ENCODE results near the gene NOX4. TPM values are rescaled to one million over a fixed set of nuclear protein-coding genes. Genes with fewer than 3 reads are reported as not detected.

Gene NOX4
- not detected for total RNA-seq

- H3K9me3 Mint-ChIP-seq: no peaks in the 10 kb centered on the region
- POLR2A ChIA-PET: no interaction called here
- ATAC-seq (ENCODE audit: low read depth) (no peak), DNase-seq (peak; percentile 23)
- no peak within 1 kb of the TSS for H3K27ac Mint-ChIP-seq
- H3K4me3 Mint-ChIP-seq: no peak within 1 kb of the TSS
- peaks cover 28% of the 10 kb centered on the region for H3K27me3 Mint-ChIP-seq
- no peaks in the 10 kb centered on the region for H3K4me1 Mint-ChIP-seq
- no peaks in the 10 kb centered on the region for H3K36me3 Mint-ChIP-seq
These were observed at the start of gene NOX4 for GRCh38 chr11:89490981-89491690. Gene NOX4, minus strand, starts transcription at chr11:89491375. Its CDS starts 129 bp downstream, at chr11:89491246.

GRCh38 chr11:89540826-89541225 lies 49.7 kb upstream of the NOX4 start:
- ATAC-seq (ENCODE audit: low read depth) (no peak), DNase-seq (no peak)
- Mint-ChIP-seq H3K4me1 (no peaks in the 10 kb centered on the region), H3K27ac (no peak overlapping the region), H3K27me3 (no peaks in the 10 kb centered on the region), H3K4me3 (no peak overlapping the region), H3K36me3 (no peaks in the 10 kb centered on the region), H3K9me3 (no peaks in the 10 kb centered on the region)
- POLR2A ChIA-PET: no interaction called here

- Mint-ChIP-seq H3K4me1 (no peaks in the 10 kb centered on the region), H3K4me3 (no peak overlapping the region), H3K27ac (no peak overlapping the region), H3K27me3 (no peaks in the 10 kb centered on the region), H3K9me3 (no peaks in the 10 kb centered on the region), H3K36me3 (no peaks in the 10 kb centered on the region)
- DNase-seq: no peak
- POLR2A ChIA-PET: no interaction called here
- ATAC-seq (ENCODE audit: low read depth): no peak
These were observed 46.8 kb upstream of the NOX4 start for GRCh38 chr11:89537936-89538335.

GRCh38 chr11:89536926-89537325 lies 45.8 kb upstream of the NOX4 start:
- ATAC-seq (ENCODE audit: low read depth) (no peak), DNase-seq (no peak)
- no peaks in the 10 kb centered on the region for H3K27me3 Mint-ChIP-seq
- H3K9me3 Mint-ChIP-seq: no peaks in the 10 kb centered on the region
- POLR2A ChIA-PET: no interaction called here
- H3K4me1 Mint-ChIP-seq: no peaks in the 10 kb centered on the region
- H3K27ac Mint-ChIP-seq: no peak overlapping the region
- H3K4me3 Mint-ChIP-seq: no peak overlapping the region
- H3K36me3 Mint-ChIP-seq: no peaks in the 10 kb centered on the region

GRCh38 chr11:89535221-89535620 lies 44.0 kb upstream of the NOX4 start:
- ATAC-seq (ENCODE audit: low read depth): no peak
- H3K27ac Mint-ChIP-seq: no peak overlapping the region
- no peak overlapping the region for H3K4me3 Mint-ChIP-seq
- H3K27me3 Mint-ChIP-seq: no peaks in the 10 kb centered on the region
- DNase-seq: no peak
- no peaks in the 10 kb centered on the region for H3K4me1 Mint-ChIP-seq
- H3K36me3 Mint-ChIP-seq: no peaks in the 10 kb centered on the region
- no peaks in the 10 kb centered on the region for H3K9me3 Mint-ChIP-seq
- POLR2A ChIA-PET: no interaction called here

- H3K27ac Mint-ChIP-seq: no peak overlapping the region
- H3K4me1 Mint-ChIP-seq: no peaks in the 10 kb centered on the region
- no peak overlapping the region for H3K4me3 Mint-ChIP-seq
- H3K36me3 Mint-ChIP-seq: no peaks in the 10 kb centered on the region
- ATAC-seq (ENCODE audit: low read depth): no peak
- no peaks in the 10 kb centered on the region for H3K27me3 Mint-ChIP-seq
- POLR2A ChIA-PET: no interaction called here
- peaks cover 2% of the 10 kb centered on the region for H3K9me3 Mint-ChIP-seq
- no peak for DNase-seq
These were observed 38.6 kb upstream of the NOX4 start for GRCh38 chr11:89529626-89530380.

GRCh38 chr11:89521792-89522191 lies 30.6 kb upstream of the NOX4 start:
- no peak overlapping the region for H3K4me3 Mint-ChIP-seq
- no peak for DNase-seq
- H3K9me3 Mint-ChIP-seq: peaks cover 4% of the 10 kb centered on the region
- no peaks in the 10 kb centered on the region for H3K27me3 Mint-ChIP-seq
- POLR2A ChIA-PET: no interaction called here
- H3K4me1 Mint-ChIP-seq: no peaks in the 10 kb centered on the region
- no peak for ATAC-seq (ENCODE audit: low read depth)
- no peak overlapping the region for H3K27ac Mint-ChIP-seq
- no peaks in the 10 kb centered on the region for H3K36me3 Mint-ChIP-seq

- Mint-ChIP-seq H3K27me3 (no peaks in the 10 kb centered on the region), H3K36me3 (no peaks in the 10 kb centered on the region), H3K4me1 (no peaks in the 10 kb centered on the region), H3K27ac (no peak overlapping the region), H3K9me3 (peaks cover 2% of the 10 kb centered on the region), H3K4me3 (no peak overlapping the region)
- DNase-seq (no peak), ATAC-seq (ENCODE audit: low read depth) (no peak)
- POLR2A ChIA-PET: no interaction called here
These were observed 30.1 kb upstream of the NOX4 start for GRCh38 chr11:89521294-89521693.

GRCh38 chr11:89516496-89516895 lies 25.3 kb upstream of the NOX4 start:
- Mint-ChIP-seq H3K27me3 (no peaks in the 10 kb centered on the region), H3K9me3 (peaks cover 3% of the 10 kb centered on the region), H3K36me3 (no peaks in the 10 kb centered on the region), H3K27ac (no peak overlapping the region), H3K4me1 (no peaks in the 10 kb centered on the region), H3K4me3 (no peak overlapping the region)
- ATAC-seq (ENCODE audit: low read depth) (no peak), DNase-seq (no peak)
- POLR2A ChIA-PET: no interaction called here

GRCh38 chr11:89508544-89508943 lies 17.4 kb upstream of the NOX4 start:
- H3K27me3 Mint-ChIP-seq: no peaks in the 10 kb centered on the region
- ATAC-seq (ENCODE audit: low read depth) (no peak), DNase-seq (no peak)
- H3K9me3 Mint-ChIP-seq: peaks cover 4% of the 10 kb centered on the region
- POLR2A ChIA-PET: no interaction called here
- no peak overlapping the region for H3K4me3 Mint-ChIP-seq
- no peaks in the 10 kb centered on the region for H3K4me1 Mint-ChIP-seq
- no peak overlapping the region for H3K27ac Mint-ChIP-seq
- H3K36me3 Mint-ChIP-seq: no peaks in the 10 kb centered on the region

- no peaks in the 10 kb centered on the region for H3K4me1 Mint-ChIP-seq
- no peaks in the 10 kb centered on the region for H3K27me3 Mint-ChIP-seq
- POLR2A ChIA-PET: no interaction called here
- ATAC-seq (ENCODE audit: low read depth): no peak
- H3K36me3 Mint-ChIP-seq: no peaks in the 10 kb centered on the region
- no peak for DNase-seq
- no peak overlapping the region for H3K27ac Mint-ChIP-seq
- H3K9me3 Mint-ChIP-seq: peaks cover 4% of the 10 kb centered on the region
- H3K4me3 Mint-ChIP-seq: no peak overlapping the region
These were observed 13.1 kb upstream of the NOX4 start for GRCh38 chr11:89504270-89504669.

- no peak for DNase-seq
- Mint-ChIP-seq H3K27me3 (no peaks in the 10 kb centered on the region), H3K4me1 (no peaks in the 10 kb centered on the region), H3K36me3 (no peaks in the 10 kb centered on the region), H3K9me3 (peaks cover 4% of the 10 kb centered on the region), H3K27ac (no peak overlapping the region), H3K4me3 (no peak overlapping the region)
- POLR2A ChIA-PET: no interaction called here
- ATAC-seq (ENCODE audit: low read depth): no peak
These were observed 12.2 kb upstream of the NOX4 start for GRCh38 chr11:89503422-89503821.

- no peak overlapping the region for H3K4me3 Mint-ChIP-seq
- H3K9me3 Mint-ChIP-seq: peaks cover 4% of the 10 kb centered on the region
- no peaks in the 10 kb centered on the region for H3K36me3 Mint-ChIP-seq
- DNase-seq (no peak), ATAC-seq (ENCODE audit: low read depth) (no peak)
- no peaks in the 10 kb centered on the region for H3K27me3 Mint-ChIP-seq
- H3K4me1 Mint-ChIP-seq: no peaks in the 10 kb centered on the region
- POLR2A ChIA-PET: no interaction called here
- no peak overlapping the region for H3K27ac Mint-ChIP-seq
These were observed 11.1 kb upstream of the NOX4 start for GRCh38 chr11:89502301-89502700.

GRCh38 chr11:89500336-89500735 lies 9.2 kb upstream of the NOX4 start:
- no peak for ATAC-seq (ENCODE audit: low read depth)
- H3K4me1 Mint-ChIP-seq: no peaks in the 10 kb centered on the region
- H3K36me3 Mint-ChIP-seq: no peaks in the 10 kb centered on the region
- H3K9me3 Mint-ChIP-seq: peaks cover 4% of the 10 kb centered on the region
- H3K4me3 Mint-ChIP-seq: no peak overlapping the region
- POLR2A ChIA-PET: no interaction called here
- no peak overlapping the region for H3K27ac Mint-ChIP-seq
- no peaks in the 10 kb centered on the region for H3K27me3 Mint-ChIP-seq
- no peak for DNase-seq

All from activated naive CD8-positive, alpha-beta T cell treated with anti-CD3 and anti-CD28 coated beads, Interleukin-2, amount 10 ng/mL, durations not matched to agents 7 days and 5 days (primary cell).